Mesendoderm (in vitro differentiated cells): ENCODE measurements around the gene PPBP. TPM values are rescaled to one million over a fixed set of nuclear protein-coding genes. Genes with fewer than 3 reads are reported as not detected.

Experiments
- DNase-seq: peaks from one replicate; pipeline ENCODE4 v3.0.0; 2013
- H2AK5ac ChIP-seq: 2 replicates; pipeline ENCODE4 v1.6.1; 2013; ENCODE audit warnings: low read length, inconsistent platforms
- H2BK120ac ChIP-seq: 2 replicates; pipeline ENCODE4 v1.6.1; 2013; ENCODE audit warnings: low read depth, mild to moderate bottlenecking, low read length, moderate library complexity, mixed read lengths
- H2BK15ac ChIP-seq: replicated peaks from 2 replicates; pipeline ENCODE4 v1.6.1; 2013; ENCODE audit warnings: low read depth, mild to moderate bottlenecking, moderate library complexity
- H2BK5ac ChIP-seq: 2 replicates; pipeline ENCODE4 v1.6.1; 2013; ENCODE audit warnings: low read length, inconsistent platforms
- H3K18ac ChIP-seq: 2 replicates; pipeline ENCODE4 v1.6.1; 2013; ENCODE audit warnings: mild to moderate bottlenecking, low read length, mixed read lengths
- H3K23ac ChIP-seq: one replicate; pipeline ENCODE4 v1.6.1; 2013; ENCODE audit warnings: low read length
- H3K27ac ChIP-seq: 2 replicates; pipeline ENCODE4 v1.5.1; 2013; ENCODE audit warnings: low read depth, mild to moderate bottlenecking, inconsistent platforms, low read length, moderate library complexity
- H3K27me3 ChIP-seq: 2 replicates; pipeline ENCODE4 v1.6.1; 2013; ENCODE audit warnings: low read length, control low read depth, mild to moderate bottlenecking, inconsistent platforms; ENCODE audit not compliant: insufficient read depth, poor library complexity
- H3K36me3 ChIP-seq: 2 replicates; pipeline ENCODE4 v1.6.1; 2013; ENCODE audit warnings: low read length, inconsistent platforms; ENCODE audit not compliant: control insufficient read depth, insufficient read depth
- H3K4ac ChIP-seq: one replicate; pipeline ENCODE4 v1.6.1; 2013; ENCODE audit warnings: low read depth, mild to moderate bottlenecking, low read length, moderate library complexity
- H3K4me1 ChIP-seq: 2 replicates; pipeline ENCODE4 v1.6.1; 2013; ENCODE audit warnings: low read depth, low read length, inconsistent platforms; ENCODE audit not compliant: control insufficient read depth
- H3K4me2 ChIP-seq: 2 replicates; pipeline ENCODE4 v1.6.1; 2013; ENCODE audit warnings: low read length
- H3K4me3 ChIP-seq: 2 replicates; pipeline ENCODE4 v1.5.1; 2013; ENCODE audit warnings: mild to moderate bottlenecking, low read length
- H3K56ac ChIP-seq: one replicate; pipeline ENCODE4 v1.6.1; 2013; ENCODE audit warnings: low read length
- H3K79me1 ChIP-seq: 2 replicates; pipeline ENCODE4 v1.6.1; 2013; ENCODE audit warnings: low read length, inconsistent platforms
- H3K79me2 ChIP-seq: 2 replicates; pipeline ENCODE4 v1.6.1; 2013; ENCODE audit warnings: mild to moderate bottlenecking, low read length; ENCODE audit not compliant: control insufficient read depth, insufficient read depth
- H3K9ac ChIP-seq: 2 replicates; pipeline ENCODE4 v1.6.1; 2013; ENCODE audit warnings: low read length, inconsistent platforms
- H4K5ac ChIP-seq: one replicate; pipeline ENCODE4 v1.6.1; 2013; ENCODE audit warnings: low read length
- H4K8ac ChIP-seq: one replicate; pipeline ENCODE4 v1.6.1; 2013; ENCODE audit warnings: low read depth, mild to moderate bottlenecking, control low read depth, low read length, moderate library complexity
- WGBS: extraction: QIAGEN DNeasy Blood & Tissue Kit; methylation state at CpG from one replicate; pipeline ENCODE4 v1.1.7; 2013; ENCODE audit warnings: low lambda C conversion rate, missing lambda C conversion rate; ENCODE audit not compliant: insufficient coverage; ENCODE audit errors: extremely low coverage; 5-methylcytosine and 5-hydroxymethylcytosine counted together
- polyA plus RNA-seq, 2 experiments: library from polyadenylated mRNA; stranded (reverse); fragments of 200-250 nt; gene quantifications; one replicate each; pipeline ENCODE4 v1.2.3, GENCODE V29; 2013

PPBP gene
- polyA plus RNA-seq (2013, experiment 1 of 2) = 0.14 TPM
- 0.10 TPM for polyA plus RNA-seq (2013, experiment 2 of 2)

DNA sequence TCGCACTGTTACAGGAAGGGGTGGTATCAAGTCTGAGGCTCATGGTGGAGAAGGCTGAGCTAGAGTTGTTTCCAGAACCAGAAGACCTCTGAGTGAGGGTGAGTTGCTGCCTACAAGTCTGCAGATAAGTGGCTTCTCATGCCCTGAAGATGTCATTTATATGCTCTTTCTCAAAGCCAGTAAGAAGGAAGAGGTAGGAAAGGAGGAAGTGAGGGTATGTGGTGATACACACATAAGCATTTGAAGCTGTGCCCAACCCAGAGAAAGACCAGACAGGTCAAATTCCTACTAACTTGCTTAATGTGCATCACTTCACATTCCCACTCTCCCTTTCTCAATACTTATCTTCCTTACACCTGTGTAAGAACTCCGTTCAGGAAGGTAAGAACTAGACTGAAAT, at the start of gene PPBP:
TSS of gene PPBP (minus strand) at position 130 of the 400 bp plus-strand sequence. CDS start at position 43, 87 bp downstream.
- no peaks in the 10 kb centered on the region for H3K27me3 ChIP-seq
- H3K23ac ChIP-seq = peak within 1 kb of the TSS; percentile 34
- no CpG with 5 or more reads among the region's 2 CpGs for WGBS
- no peak within 1 kb of the TSS for H2BK120ac ChIP-seq
- H4K5ac ChIP-seq = no peak within 1 kb of the TSS
- no peak for DNase-seq
- H3K27ac ChIP-seq = no peak within 1 kb of the TSS
- no peak within 1 kb of the TSS for H3K4me3 ChIP-seq
- no peak within 1 kb of the TSS for H3K4me2 ChIP-seq
- no peak within 1 kb of the TSS for H2AK5ac ChIP-seq
- H4K8ac ChIP-seq = no peak within 1 kb of the TSS
- H3K18ac ChIP-seq = no peak within 1 kb of the TSS
- H3K56ac ChIP-seq = no peak within 1 kb of the TSS
- no peaks in the 10 kb centered on the region for H3K36me3 ChIP-seq
- H2BK5ac ChIP-seq = no peak within 1 kb of the TSS
- H3K79me2 ChIP-seq = no peaks in the 10 kb centered on the region
- H3K79me1 ChIP-seq = no peaks in the 10 kb centered on the region
- H3K4ac ChIP-seq = no peak within 1 kb of the TSS
- no peak within 1 kb of the TSS for H3K9ac ChIP-seq
- H3K4me1 ChIP-seq = no peaks in the 10 kb centered on the region
- no peak within 1 kb of the TSS for H2BK15ac ChIP-seq

DNA sequence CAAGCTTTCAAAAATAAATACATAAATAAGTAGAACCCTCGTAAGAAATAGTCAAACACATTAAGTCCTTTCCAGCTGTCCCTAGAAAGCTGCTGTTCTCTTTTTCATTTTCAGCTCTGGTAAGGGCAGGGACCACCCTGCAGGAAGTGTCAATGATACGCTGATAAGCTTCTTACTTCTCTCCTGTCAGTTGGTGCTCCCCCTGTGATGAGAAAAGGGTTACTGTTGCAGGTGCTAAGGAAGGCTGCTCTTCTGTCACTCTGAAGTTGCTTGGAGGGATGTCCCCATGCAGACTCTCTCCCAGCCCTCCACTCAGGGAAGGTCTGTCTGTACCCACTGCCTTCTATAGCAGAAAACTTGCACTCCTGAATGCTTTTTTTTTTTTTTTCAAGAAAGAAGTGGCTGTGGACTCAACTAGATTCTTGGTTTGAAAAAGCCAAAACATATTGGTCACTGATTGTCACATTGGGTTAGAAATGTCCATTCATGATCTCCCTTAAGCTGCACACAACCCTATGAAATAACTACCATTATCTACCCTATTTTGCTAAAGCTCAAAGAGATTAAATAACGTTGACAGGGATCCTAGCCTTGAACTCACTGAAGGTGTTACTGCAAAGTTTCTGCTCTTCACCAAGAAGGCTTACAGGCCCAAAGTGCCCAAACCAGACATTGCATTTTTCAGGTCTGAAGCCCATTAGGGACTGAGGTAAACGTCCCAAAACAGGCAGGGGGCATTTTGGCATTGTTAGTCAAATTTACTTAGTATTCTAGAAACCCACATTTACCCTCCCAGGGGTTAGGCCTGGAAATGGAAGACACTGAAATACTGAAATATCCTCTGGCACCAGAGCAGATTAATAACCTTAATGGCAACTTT, 49.3 kb upstream of the PPBP start:
- no CpG with 5 or more reads among the region's 4 CpGs for WGBS
- H3K4me3 ChIP-seq = no peak overlapping the region

DNA sequence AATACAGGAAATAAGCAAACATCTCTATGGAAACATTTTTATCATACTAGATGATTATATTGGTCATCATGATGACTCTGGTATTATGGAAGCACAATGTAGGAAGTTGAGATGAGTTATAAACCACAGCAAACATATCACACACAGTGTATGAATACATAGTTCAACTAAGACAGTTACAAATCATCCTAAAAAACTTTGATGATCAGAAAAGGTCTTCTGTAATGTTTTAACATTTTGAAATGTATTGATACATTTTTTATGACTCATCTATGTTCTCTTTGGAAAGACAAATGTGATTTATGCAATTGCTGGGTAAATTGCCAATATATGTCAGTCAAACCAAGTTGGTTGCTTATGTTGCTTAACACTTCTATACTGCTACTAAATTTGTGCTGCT, 45.7 kb upstream of the PPBP start:
- Histone ChIP-seq H3K4me2 (no peak overlapping the region), H4K8ac (no peak overlapping the region), H3K27ac (no peak overlapping the region), H3K4ac (no peak overlapping the region), H3K4me1 (no peaks in the 10 kb centered on the region), H3K23ac (no peak overlapping the region), H3K4me3 (no peak overlapping the region), H3K18ac (no peak overlapping the region), H4K5ac (no peak overlapping the region), H3K79me2 (no peaks in the 10 kb centered on the region), H3K9ac (no peak overlapping the region), H2BK15ac (no peak overlapping the region), H2BK5ac (no peak overlapping the region), H3K56ac (no peak overlapping the region), H3K79me1 (no peaks in the 10 kb centered on the region), H2BK120ac (no peak overlapping the region), H2AK5ac (no peak overlapping the region), H3K36me3 (no peaks in the 10 kb centered on the region), H3K27me3 (no peaks in the 10 kb centered on the region)
- no peak for DNase-seq

More for the DNA sequence above, 49.3 kb upstream of the PPBP start:
- Histone ChIP-seq H3K4ac (no peak overlapping the region), H3K9ac (no peak overlapping the region), H3K36me3 (no peaks in the 10 kb centered on the region), H4K5ac (no peak overlapping the region), H3K27me3 (no peaks in the 10 kb centered on the region), H2BK15ac (no peak overlapping the region), H4K8ac (no peak overlapping the region), H2BK120ac (no peak overlapping the region), H3K79me2 (no peaks in the 10 kb centered on the region), H3K4me1 (peaks cover 3% of the 10 kb centered on the region), H3K56ac (no peak overlapping the region), H3K27ac (no peak overlapping the region), H3K23ac (no peak overlapping the region), H2BK5ac (no peak overlapping the region), H3K79me1 (no peaks in the 10 kb centered on the region), H3K18ac (peak overlapping the region; percentile 21), H2AK5ac (no peak overlapping the region), H3K4me2 (no peak overlapping the region)
- peak; percentile 63 for DNase-seq

DNA sequence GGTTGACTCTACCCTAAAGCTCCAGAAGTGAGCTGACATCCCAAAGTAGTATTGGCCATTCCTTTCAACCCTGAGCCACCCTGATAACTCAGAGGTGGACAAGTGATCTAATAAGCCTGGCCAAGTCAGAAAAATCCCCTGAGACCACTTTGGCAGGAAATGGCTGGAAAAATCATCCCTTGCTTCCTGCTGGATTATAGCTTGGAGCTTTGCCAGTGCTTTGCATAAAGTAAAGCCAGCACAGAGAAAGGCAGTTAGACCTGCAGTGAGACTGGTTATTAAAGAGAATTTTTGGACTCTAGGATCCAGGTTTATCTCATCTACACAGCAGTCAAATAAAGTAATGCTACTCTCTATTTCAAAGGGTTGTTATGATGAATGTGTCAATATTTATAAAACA, 44.1 kb upstream of the PPBP start:
- no peak overlapping the region for H4K5ac ChIP-seq
- no peak overlapping the region for H2BK5ac ChIP-seq
- no peak overlapping the region for H4K8ac ChIP-seq
- H2BK15ac ChIP-seq = no peak overlapping the region
- H3K27me3 ChIP-seq = no peaks in the 10 kb centered on the region
- H2AK5ac ChIP-seq = no peak overlapping the region
- DNase-seq = no peak
- no peak overlapping the region for H3K4me3 ChIP-seq
- no peak overlapping the region for H3K4me2 ChIP-seq
- H3K9ac ChIP-seq = no peak overlapping the region
- no peak overlapping the region for H3K23ac ChIP-seq
- no peaks in the 10 kb centered on the region for H3K36me3 ChIP-seq
- no peaks in the 10 kb centered on the region for H3K79me1 ChIP-seq
- no peak overlapping the region for H3K4ac ChIP-seq
- no peak overlapping the region for H3K27ac ChIP-seq
- H3K56ac ChIP-seq = no peak overlapping the region
- no peak overlapping the region for H3K18ac ChIP-seq
- H3K79me2 ChIP-seq = no peaks in the 10 kb centered on the region
- no peak overlapping the region for H2BK120ac ChIP-seq
- no peaks in the 10 kb centered on the region for H3K4me1 ChIP-seq

DNA sequence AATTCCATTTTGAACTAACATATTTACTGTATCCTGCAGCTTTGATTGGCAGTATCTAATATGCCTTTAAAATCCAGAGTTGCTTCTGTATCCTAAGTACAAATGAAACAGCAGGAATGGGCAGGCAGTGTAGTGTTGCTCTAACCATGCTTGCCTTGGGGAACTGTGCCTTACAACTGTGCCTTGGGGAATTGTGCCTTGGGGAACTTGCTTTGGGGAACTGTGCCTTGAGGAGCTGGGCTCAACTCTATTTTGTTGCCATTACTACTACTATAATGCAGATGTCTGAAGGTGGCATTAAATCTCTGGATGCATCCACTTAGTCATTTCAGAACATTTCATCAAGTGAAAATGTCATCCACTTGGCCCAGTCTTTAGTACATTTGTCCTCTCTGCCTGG, 43.6 kb upstream of the PPBP start:
- Histone ChIP-seq H4K8ac (no peak overlapping the region), H3K18ac (no peak overlapping the region)

DNA sequence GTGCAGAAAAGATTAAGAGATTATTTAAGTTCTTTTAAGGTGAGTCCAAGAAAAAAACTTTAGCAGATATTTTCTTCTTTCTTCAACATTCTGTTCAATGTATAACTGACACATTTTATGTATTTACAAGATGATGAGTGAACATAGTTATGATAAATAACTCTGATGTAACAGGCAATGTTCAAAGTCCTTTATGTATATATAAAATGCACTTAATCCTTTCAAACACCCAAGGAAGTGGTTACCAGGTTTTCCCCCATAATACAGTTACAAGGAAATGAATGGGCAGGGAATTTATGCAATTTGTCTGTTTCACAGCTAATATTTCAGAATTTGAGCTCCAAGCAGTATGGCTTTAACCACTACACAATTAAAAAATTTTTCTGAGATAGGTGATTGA, 42.3 kb upstream of the PPBP start:
- no peak overlapping the region for H3K18ac ChIP-seq
- no peak for DNase-seq
- no peak overlapping the region for H2BK15ac ChIP-seq
- no peak overlapping the region for H3K27ac ChIP-seq
- no peak overlapping the region for H3K56ac ChIP-seq
- H3K23ac ChIP-seq = no peak overlapping the region
- H3K4ac ChIP-seq = no peak overlapping the region
- H3K4me3 ChIP-seq = no peak overlapping the region
- H3K36me3 ChIP-seq = no peaks in the 10 kb centered on the region
- no peaks in the 10 kb centered on the region for H3K27me3 ChIP-seq
- H4K8ac ChIP-seq = no peak overlapping the region
- no peaks in the 10 kb centered on the region for H3K4me1 ChIP-seq
- H3K79me1 ChIP-seq = no peaks in the 10 kb centered on the region
- no peak overlapping the region for H2AK5ac ChIP-seq
- no peak overlapping the region for H3K4me2 ChIP-seq
- no peak overlapping the region for H2BK120ac ChIP-seq
- no peaks in the 10 kb centered on the region for H3K79me2 ChIP-seq
- no peak overlapping the region for H2BK5ac ChIP-seq
- no peak overlapping the region for H3K9ac ChIP-seq
- H4K5ac ChIP-seq = no peak overlapping the region

More for the DNA sequence above, 43.6 kb upstream of the PPBP start:
- no peak overlapping the region for H3K9ac ChIP-seq
- H2BK15ac ChIP-seq = no peak overlapping the region
- no peak overlapping the region for H3K4ac ChIP-seq
- no peak overlapping the region for H3K56ac ChIP-seq
- H3K79me2 ChIP-seq = no peaks in the 10 kb centered on the region
- no peaks in the 10 kb centered on the region for H3K4me1 ChIP-seq
- H2AK5ac ChIP-seq = no peak overlapping the region
- no peak overlapping the region for H3K23ac ChIP-seq
- H2BK120ac ChIP-seq = no peak overlapping the region
- H2BK5ac ChIP-seq = no peak overlapping the region
- H3K4me3 ChIP-seq = no peak overlapping the region
- no peaks in the 10 kb centered on the region for H3K27me3 ChIP-seq
- no peak for DNase-seq
- H3K79me1 ChIP-seq = no peaks in the 10 kb centered on the region
- no peak overlapping the region for H3K27ac ChIP-seq
- no peak overlapping the region for H3K4me2 ChIP-seq
- H3K36me3 ChIP-seq = no peaks in the 10 kb centered on the region
- H4K5ac ChIP-seq = no peak overlapping the region
